ENCODE measurements around the gene ZNF772. TPM values are rescaled to one million over a fixed set of nuclear protein-coding genes. Genes with fewer than 3 reads are reported as not detected.

The ZNF772 gene
- total RNA-seq, 4 donors from 2014 or later = 5.8 to 15.5 (median 11.7) TPM

DNA sequence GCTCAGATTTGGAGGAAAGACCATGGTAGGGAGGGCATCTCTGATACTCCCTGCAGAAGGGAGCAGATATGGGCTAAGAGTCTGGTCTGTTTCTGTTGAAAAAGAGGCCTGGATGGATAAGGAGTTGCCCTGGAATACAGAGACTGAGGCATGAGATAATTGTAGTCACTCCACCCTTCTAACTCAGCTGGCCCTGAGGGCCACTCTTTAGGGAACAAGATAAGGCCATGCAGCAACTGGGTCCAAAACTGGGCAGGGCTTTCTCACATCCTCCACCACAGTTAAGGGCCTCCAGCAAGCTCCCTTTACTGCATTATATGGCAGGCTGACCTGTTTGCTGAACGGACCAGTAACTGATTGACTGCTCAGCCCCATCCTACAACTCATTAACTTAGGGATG is 40.9 kb downstream of the ZNF772 start:
- H3K4me1 ChIP-seq = peaks cover 0 to 24% (median 14%) of the 10 kb centered on the region in 3 donors
- H3K27me3 ChIP-seq = no peaks in the 10 kb centered on the region
- TF ChIP-seq POLR2A (IDR thresholded peaks at IDR 0.05) (no peak), POLR2AphosphoS5 (IDR thresholded peaks at IDR 0.05) (no peak), EP300 (IDR thresholded peaks at IDR 0.05) (no peak)
- TF ChIP-seq, protein P1, sequence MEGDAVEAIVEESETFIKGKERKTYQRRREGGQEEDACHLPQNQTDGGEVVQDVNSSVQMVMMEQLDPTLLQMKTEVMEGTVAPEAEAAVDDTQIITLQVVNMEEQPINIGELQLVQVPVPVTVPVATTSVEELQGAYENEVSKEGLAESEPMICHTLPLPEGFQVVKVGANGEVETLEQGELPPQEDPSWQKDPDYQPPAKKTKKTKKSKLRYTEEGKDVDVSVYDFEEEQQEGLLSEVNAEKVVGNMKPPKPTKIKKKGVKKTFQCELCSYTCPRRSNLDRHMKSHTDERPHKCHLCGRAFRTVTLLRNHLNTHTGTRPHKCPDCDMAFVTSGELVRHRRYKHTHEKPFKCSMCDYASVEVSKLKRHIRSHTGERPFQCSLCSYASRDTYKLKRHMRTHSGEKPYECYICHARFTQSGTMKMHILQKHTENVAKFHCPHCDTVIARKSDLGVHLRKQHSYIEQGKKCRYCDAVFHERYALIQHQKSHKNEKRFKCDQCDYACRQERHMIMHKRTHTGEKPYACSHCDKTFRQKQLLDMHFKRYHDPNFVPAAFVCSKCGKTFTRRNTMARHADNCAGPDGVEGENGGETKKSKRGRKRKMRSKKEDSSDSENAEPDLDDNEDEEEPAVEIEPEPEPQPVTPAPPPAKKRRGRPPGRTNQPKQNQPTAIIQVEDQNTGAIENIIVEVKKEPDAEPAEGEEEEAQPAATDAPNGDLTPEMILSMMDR (IDR thresholded peaks at IDR 0.05) = no peak
- no peak overlapping the region for H3K27ac ChIP-seq
- peak overlapping the region in 1 of 2 donors; percentile 76 for H3K4me3 ChIP-seq
- 67 to 100% methylated on average over 1 of the region's 1 CpG for WGBS, 2 donors (ENCODE audit: low coverage in 1 of 2)
- peaks cover 0 to 25% (median 0%) of the 10 kb centered on the region in 3 donors for H3K9me3 ChIP-seq
- ATAC-seq = no peak
- H3K36me3 ChIP-seq = peaks cover 0 to 24% of the 10 kb centered on the region in 2 donors

DNA sequence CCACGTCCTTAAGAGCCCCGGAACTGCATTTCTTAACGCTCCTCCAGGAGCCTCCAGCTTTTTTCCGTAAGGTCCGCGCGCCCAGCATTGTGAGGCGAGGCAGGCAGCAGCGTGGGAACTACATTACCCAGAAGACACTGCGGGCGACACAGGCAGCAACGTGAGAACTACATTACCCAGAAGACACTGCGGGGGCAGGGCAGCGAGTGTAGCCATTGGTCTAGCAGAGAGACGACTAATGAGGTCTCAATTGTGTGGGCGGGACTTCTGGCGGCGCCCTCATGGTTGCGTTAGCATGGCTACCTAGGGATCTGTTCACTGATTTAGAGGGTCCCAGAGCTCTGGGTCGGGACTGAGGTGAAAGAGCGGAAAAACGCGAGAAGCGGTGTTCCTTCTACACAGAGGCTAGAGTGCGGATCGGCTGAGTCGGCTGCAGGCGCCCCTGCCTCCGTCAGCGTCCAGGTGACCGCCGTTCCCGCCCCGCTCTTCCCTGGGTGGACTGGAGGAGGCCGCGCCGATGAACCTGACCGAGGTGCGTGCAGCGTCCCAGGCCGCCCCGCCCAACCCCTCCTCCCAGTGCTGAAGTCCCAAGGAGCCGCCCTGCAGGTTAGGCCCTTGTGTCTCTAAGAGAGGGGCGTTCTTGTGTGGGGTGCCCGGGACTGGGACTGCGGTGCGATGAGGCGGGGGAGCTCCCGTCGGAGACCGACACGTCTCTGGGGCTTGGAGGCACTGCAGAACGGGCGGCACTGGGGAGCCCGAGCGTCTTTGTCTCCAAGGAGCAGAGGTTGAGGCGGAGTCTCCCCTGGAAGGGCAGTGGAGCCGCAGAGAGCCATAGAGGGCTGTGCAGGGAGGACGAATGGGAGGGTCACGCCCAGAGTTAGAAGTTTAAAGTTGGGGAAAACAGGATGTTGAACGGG is 42.0 kb downstream of the ZNF772 start, which contains the start of gene ZNF749:
ZNF749 (plus strand) TSS at position 264 of the 917 bp plus-strand sequence; CDS start at position 518, 254 bp downstream.
- H3K27me3 ChIP-seq = no peaks in the 10 kb centered on the region
- H3K4me3 ChIP-seq = peak within 1 kb of the TSS; percentile 48 to 76
- peaks cover 0 to 14% (median 0%) of the 10 kb centered on the region in 3 donors for H3K9me3 ChIP-seq
- peak within 1 kb of the TSS in 3 of 4 donors; percentile 69 to 81 (median 75) for H3K27ac ChIP-seq
- H3K36me3 ChIP-seq = peaks cover 0 to 20% of the 10 kb centered on the region in 2 donors
- 0% methylated on average over 7 to 12 of the region's 61 CpGs for WGBS, 2 donors (ENCODE audit: low coverage in 1 of 2)
- peak; percentile 100 for ATAC-seq
- H3K4me1 ChIP-seq = peaks cover 0 to 24% (median 14%) of the 10 kb centered on the region in 3 donors
- TF ChIP-seq POLR2AphosphoS5 (IDR thresholded peaks at IDR 0.05) = peak; percentile 22
- no peak for TF ChIP-seq EP300 (IDR thresholded peaks at IDR 0.05)
- TF ChIP-seq, protein P1 (IDR thresholded peaks at IDR 0.05) = no peak
- peak in 1 of 2 donors; percentile 8 for TF ChIP-seq POLR2A (IDR thresholded peaks at IDR 0.05)

DNA sequence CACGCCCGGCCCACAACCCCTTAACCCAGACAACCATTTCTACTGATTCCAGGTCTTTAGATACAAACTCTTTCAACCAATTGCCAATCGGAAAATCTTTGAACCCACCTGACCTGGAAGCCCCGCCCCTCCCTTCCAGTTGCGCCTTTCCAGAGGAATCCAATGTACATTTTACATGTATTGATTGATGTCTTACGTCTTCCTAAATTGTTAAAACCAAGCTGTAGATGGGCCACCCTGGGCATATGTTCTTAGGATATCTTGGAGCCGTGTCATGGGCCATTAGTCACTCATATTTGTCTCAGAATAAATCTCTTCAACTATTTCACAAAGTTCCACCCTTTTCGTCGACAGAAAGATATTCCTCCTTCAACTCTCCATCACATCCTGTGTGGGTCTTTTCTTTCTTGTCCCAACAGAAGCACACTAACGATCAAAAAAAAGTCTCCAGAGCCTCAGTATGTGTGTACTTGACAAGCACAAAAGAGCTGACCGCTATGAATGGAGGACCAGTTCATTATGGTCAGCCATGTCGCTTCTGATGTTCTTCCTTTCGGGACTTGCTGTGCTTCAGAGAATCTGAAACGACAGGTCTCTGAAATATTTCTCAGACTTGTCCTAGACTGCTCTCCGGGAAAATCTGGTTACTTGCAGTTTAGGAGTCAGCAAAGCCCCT is 42.8 kb downstream of the ZNF772 start:
- Histone ChIP-seq H3K4me1 (peaks cover 0 to 24% (median 14%) of the 10 kb centered on the region in 3 donors), H3K27ac (peak overlapping the region in 3 of 4 donors; percentile 69 to 81 (median 75)), H3K27me3 (no peaks in the 10 kb centered on the region), H3K36me3 (peaks cover 0 to 19% of the 10 kb centered on the region in 2 donors), H3K4me3 (peak overlapping the region; percentile 48 to 76), H3K9me3 (peaks cover 0 to 6% (median 0%) of the 10 kb centered on the region in 3 donors)
- TF ChIP-seq, protein P1 (IDR thresholded peaks at IDR 0.05) = no peak
- no peak for TF ChIP-seq POLR2AphosphoS5 (IDR thresholded peaks at IDR 0.05)
- TF ChIP-seq EP300 (IDR thresholded peaks at IDR 0.05) = no peak
- no peak for TF ChIP-seq POLR2A (IDR thresholded peaks at IDR 0.05)
- ATAC-seq = peak; percentile 12
- WGBS, 2 donors (ENCODE audit: low coverage in 1 of 2) = 23 to 38% methylated on average over 10 to 13 of the region's 15 CpGs

DNA sequence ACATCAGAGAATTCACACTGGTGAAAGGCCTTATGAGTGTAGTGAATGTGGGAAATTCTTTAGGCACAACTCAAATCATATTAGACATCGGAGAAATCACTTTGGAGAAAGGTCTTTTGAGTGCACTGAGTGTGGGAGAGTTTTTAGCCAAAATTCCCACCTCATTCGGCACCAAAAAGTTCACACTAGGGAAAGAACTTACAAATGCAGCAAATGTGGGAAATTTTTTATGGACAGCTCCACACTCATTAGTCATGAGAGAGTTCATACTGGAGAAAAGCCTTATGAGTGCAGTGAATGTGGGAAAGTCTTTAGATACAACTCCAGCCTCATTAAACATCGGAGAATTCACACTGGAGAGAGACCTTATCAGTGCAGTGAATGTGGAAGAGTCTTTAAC is 56.3 kb downstream of the ZNF772 start:
- Histone ChIP-seq H3K4me3 (no peak overlapping the region), H3K27me3 (no peaks in the 10 kb centered on the region), H3K4me1 (no peaks in the 10 kb centered on the region), H3K27ac (no peak overlapping the region), H3K9me3 (peaks cover 0 to 88% (median 0%) of the 10 kb centered on the region in 3 donors), H3K36me3 (peaks cover 10 to 71% of the 10 kb centered on the region in 2 donors)
- no peak for TF ChIP-seq POLR2AphosphoS5 (IDR thresholded peaks at IDR 0.05)
- TF ChIP-seq, protein P1 (IDR thresholded peaks at IDR 0.05) = no peak
- TF ChIP-seq POLR2A (IDR thresholded peaks at IDR 0.05) = no peak
- TF ChIP-seq EP300 (IDR thresholded peaks at IDR 0.05) = no peak
- ATAC-seq = no peak
- WGBS, 2 donors (ENCODE audit: low coverage in 1 of 2) = 76 to 97% methylated on average over 2 to 3 of the region's 3 CpGs

Measured in gastroesophageal sphincter (tissue), 4 donors.